Testis (tissue), 2 donors: ENCODE results near the gene SSTR4.

Source experiments
- CTCF ChIP-seq, 3 experiments: fragments of 450-650 bp in 2 of 3; fragments of 200-600 bp in 1 of 3; sonication (generic) in 1 of 3; IDR thresholded peaks; one replicate each; pipeline ENCODE4 v1.5.1; 2016 to 2019; ENCODE audit warnings: antibody characterized with exemption in 3 of 3, mild to moderate bottlenecking in 2 of 3, moderate library complexity in 1 of 3
- POLR2A ChIP-seq: fragments of 450-650 bp; IDR thresholded peaks from one replicate; pipeline ENCODE4 v1.6.1; 2017; ENCODE audit warnings: antibody characterized with exemption, mild to moderate bottlenecking, moderate library complexity

- TF ChIP-seq POLR2A (no peak), CTCF (IDR thresholded peaks at IDR 0.05) (no peak)
Measured at GRCh38 chr20:23018941-23019340, 16.2 kb upstream of the SSTR4 start.
